Hematopoietic multipotent progenitor cell treated with erythropoietin and hydrocortisone succinate and interleukin-3 and kit ligand, for 4 days (in vitro differentiated cells): ENCODE measurements around the gene AUTS2.

Experiments
- DNase-seq: peaks from one replicate; pipeline ENCODE4 v3.0.0-alpha.2; 2015

AUTS2 gene

GRCh38 chr7:70744492-70744891 lies 1146.2 kb downstream of the AUTS2 start:
- no peak for DNase-seq

- no peak for DNase-seq
These were observed 1151.6 kb downstream of the AUTS2 start for GRCh38 chr7:70749831-70750230.

GRCh38 chr7:70751895-70752294 lies 1153.6 kb downstream of the AUTS2 start:
- DNase-seq = no peak

GRCh38 chr7:70752794-70753241 lies 1154.5 kb downstream of the AUTS2 start:
- no peak for DNase-seq

DNA sequence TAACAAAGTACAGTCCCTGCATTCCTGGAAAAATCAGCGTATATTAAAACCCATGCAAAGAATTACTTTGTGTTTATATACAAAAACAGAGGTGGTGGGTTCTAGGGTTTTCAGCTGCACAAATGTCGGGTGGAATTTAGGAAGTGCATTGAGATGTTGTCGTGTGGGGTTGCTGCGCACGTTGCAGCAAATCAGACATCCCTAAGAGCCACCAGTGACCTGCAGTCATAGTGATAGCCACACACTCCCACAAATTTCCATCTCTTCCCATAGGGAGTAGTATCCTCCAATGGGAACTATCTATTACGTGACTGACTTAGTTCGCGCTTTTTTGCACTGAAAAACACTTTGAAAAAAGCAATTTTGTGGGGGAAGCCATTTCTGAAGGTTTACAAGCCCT lies 1158.5 kb downstream of the AUTS2 start:
- DNase-seq = no peak

GRCh38 chr7:70758646-70759045 lies 1160.4 kb downstream of the AUTS2 start:
- DNase-seq = no peak

DNA sequence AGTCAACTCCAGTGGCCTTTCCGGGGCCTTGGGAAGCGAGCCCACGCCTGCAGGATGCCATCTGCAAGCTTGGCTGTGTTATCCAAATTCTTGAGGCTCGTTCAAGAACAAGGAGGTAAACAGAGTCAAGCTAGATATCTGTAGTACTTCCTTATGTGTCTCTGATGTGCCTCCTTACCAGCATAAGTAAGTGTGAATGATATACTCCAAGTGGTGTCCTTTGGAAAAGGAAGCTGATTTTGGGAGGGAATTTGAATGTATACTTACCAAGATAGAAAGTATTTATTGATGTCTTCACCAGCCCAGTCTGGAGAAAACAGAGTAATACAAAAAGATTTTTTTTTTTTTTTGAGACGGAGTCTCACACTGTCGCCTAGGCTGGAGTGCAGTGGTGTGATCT lies 1161.4 kb downstream of the AUTS2 start:
- no peak for DNase-seq

DNA sequence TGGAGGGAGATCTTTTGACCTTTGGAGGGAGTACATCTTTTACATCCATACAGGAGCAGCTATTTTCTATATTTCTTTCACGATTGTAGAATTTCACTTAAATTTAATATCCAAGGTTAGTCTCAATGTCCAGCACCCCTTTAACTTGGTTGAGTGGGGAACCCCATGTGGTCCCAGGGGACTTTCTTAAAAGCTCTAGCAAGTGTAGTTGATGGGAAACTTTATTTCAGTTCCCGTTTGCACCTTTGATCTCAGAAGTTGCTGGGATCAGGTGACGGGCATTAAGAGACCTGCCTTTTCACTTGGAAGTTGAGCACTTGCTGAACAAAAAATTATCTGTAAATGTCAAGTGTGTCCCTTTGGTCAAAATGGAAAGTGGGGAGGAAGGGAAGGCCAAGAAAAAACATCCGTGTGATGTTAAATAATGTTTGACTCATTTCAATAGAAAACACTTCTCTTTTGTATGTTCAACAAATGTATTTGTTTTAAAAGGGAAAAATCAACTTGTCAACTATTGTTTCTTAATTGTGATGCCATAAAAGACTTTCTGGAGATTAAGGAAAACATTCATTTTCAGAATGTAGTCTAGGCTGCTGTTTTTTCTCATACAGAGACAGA lies 1163.5 kb downstream of the AUTS2 start:
- no peak for DNase-seq

DNA sequence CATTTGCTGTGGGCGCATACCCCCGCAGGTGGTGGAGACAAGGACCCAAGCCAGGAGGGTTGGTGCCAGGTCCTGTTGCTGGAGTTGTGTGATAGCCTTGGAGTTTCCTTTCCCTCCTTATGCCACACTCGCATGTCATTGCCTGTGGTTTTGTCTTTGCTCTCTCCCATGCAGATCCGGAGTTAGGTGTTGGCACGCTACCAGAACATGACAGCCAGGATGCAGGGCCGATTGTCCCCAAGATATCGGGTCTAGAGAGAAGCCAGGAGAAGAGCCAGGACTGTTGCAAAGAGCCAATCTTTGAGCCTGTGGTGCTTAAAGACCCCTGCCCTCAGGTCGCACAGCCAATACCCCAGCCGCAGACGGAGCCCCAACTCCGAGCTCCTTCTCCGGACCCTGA lies 1164.4 kb downstream of the AUTS2 start:
- DNase-seq = peak; percentile 81

DNA sequence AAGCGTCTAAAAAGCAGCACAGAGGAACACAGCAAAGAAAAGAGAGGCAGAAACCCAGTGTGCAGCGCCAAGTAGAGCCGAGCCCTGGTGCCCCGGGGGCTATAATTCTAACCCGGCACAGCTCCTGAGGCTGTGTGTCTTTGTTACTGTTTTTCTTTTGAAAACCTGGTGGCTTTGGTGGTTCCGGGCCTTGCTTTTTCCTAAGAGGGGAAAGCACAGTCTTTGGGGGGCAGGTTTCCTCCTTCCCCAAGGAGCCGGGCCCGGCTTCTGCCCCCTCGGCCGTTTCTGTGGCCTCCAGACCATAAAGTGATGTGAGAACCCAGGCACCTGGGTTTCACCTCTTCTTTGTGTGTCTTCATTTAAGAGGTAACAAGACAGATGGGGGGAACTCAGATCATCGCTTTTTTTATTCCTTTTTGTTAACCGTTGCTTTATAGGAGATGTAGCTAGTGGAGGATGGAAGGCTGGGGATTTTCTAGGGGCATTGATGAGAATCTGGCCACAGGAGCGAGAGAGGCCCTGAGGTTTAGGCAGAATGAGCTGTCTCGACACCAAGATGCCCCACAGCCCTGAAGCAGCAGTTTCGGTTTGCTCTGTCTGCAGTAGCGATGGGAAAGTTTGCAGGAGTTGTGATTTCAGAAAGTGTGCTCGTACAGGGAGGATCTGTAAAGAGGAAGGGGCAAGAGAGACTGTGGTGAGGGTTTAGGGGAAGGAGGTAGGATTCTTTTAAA lies 1165.9 kb downstream of the AUTS2 start:
- no peak for DNase-seq

GRCh38 chr7:70764701-70765208 lies 1166.5 kb downstream of the AUTS2 start:
- no peak for DNase-seq

DNA sequence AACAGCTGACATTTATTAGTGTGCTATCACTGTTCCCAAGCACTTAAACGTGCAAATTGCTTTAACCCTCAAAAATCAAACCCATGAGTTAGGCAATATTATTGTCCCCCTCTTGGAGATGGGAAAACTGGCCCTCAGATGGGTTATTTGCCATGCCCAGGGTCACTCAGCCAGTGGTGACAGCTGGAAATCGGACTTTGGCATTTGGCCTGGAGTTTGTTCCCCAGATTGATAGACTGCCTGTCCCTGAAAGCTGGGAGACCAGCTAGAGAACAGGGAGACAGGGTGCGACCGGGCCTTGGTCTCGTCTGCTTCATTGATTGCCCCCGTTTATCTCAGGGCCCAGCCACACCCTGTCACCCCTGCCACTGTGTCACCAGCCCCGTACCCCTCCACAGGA lies 1167.4 kb downstream of the AUTS2 start:
- DNase-seq = no peak

DNA sequence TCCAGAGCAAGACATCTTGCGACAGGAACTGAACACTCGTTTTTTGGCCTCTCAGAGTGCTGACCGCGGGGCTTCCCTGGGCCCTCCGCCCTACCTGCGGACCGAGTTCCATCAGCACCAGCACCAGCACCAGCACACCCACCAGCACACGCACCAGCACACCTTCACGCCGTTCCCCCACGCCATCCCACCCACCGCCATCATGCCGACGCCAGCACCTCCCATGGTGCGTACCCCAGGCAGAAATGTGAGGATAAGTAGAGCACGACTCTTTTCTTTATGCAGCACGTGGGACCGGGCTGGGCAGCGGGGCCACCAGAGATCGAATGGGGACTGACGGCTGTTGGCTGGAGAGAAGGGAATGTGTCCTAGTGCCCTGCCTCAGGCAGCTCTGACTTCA lies 1167.8 kb downstream of the AUTS2 start:
- DNase-seq = no peak

GRCh38 chr7:70766694-70767093 lies 1168.4 kb downstream of the AUTS2 start:
- DNase-seq = no peak

- no peak for DNase-seq
These were observed 1171.9 kb downstream of the AUTS2 start for GRCh38 chr7:70770154-70770553.

GRCh38 chr7:70771451-70771850 lies 1173.2 kb downstream of the AUTS2 start:
- no peak for DNase-seq

- DNase-seq = no peak
These were observed 1174.6 kb downstream of the AUTS2 start for GRCh38 chr7:70772891-70773290.

- DNase-seq = no peak
These were observed 1175.1 kb downstream of the AUTS2 start for GRCh38 chr7:70773406-70773805.

GRCh38 chr7:70774950-70775527 lies 1176.8 kb downstream of the AUTS2 start:
- no peak for DNase-seq

DNA sequence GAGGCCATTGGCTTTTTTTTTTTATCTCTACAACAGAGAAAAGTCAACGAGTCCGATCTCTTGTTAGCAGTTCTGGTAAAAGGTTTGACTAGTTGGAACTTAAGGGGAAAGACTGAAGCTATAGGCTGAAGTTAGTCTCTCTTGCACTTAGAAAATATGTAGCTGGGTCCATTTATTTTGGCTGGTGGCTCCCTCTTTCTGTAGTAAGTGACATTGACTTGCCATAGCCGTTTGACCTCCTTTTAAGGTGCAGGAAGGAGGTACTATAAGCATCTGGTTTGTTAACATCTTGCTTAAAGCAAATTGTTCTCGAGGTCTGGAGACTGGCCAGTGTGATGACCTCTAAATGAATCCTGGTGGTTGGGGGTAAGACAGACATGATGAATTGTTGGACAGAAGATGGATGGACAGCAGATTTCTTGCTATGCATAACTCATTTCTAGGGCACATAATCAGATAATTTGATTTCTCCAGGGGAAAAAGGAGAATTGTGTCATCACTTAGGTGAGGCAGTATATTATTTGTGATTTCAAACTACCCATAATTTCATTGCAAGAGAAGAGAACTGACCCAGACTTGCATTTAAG lies 1177.4 kb downstream of the AUTS2 start:
- peak; percentile 23 for DNase-seq

DNA sequence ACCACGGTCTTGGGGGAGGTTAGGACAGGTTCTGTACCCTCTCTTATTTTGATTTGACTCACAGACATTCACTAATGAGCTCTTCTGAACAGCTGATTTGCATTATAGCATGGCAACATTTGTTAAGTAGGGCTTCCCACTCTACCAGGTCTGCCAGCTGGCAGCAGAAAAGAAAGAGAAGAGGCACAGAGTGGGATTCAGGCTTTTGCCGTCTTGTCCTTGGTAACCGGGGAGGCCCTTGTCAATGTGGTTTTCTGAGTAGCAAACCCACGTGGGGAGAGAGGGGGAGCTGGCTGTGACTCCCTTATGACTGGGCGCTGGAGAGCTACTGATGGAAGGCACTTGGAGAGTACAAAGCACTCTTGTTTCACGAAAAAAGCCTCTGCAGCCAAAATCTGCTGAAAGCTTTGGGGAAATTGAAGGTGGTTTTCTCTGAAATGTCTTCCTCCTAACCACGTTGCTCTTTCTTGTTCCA lies 1178.4 kb downstream of the AUTS2 start:
- DNase-seq = peak; percentile 10

GRCh38 chr7:70777251-70777650 lies 1179.0 kb downstream of the AUTS2 start:
- no peak for DNase-seq

- DNase-seq = no peak
These were observed 1180.3 kb downstream of the AUTS2 start for GRCh38 chr7:70778585-70778984.

- DNase-seq = no peak
These were observed 1181.0 kb downstream of the AUTS2 start for GRCh38 chr7:70779321-70779720.
